ENCODE measurements around the gene CTAGE6.
"Not testable (repeated sequence)": the region's sequence is repeated elsewhere in the genome, so short reads cannot be mapped to it uniquely, and the experiment has no call there.

The CTAGE6 gene

GRCh38 chr7:143715543-143716193, 41.8 kb downstream of the CTAGE6 start:
- ATAC-seq: peak; percentile 28 to 36

DNA sequence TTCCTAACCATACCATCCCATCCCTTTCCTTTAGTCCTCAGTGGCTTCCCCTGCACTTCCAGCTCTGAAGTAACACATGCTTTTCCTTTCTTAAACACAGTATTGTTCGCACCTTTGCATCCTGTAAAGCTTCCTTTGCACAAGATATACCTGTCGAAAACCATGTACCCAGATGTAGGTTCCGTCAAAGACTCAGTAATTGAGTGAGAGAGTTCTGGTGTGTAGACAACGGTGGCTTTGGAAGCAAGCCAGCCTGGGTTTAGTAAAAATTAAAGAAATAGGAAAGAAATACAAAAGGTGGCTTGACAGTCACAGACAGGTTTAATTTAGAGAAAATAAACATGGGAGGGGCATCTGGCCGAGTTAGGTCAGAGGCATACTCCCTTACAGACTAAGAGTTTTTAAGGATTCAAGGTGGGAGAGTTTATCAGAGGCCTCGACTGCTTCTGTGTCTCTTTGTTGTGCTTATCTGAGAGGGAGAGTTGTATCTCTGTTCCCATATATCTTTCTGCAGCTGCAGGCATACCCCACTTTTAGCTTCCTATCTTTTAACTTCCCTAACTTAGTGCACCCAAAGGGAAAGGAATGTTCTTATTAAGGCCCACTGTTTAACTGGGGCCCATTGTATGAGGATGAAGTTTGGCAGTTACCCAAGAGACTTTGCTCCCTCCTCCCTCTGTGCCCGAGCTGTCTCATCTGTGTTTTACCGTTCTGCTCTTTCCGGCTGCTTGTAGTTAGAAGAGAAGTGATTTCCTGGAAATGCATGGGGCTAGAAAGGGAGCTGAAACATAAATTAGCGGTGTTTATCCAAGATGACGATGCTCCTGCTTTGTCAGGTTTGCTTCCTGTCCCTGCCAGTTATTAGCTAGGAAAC, 42.7 kb downstream of the CTAGE6 start:
- peak; percentile 77 to 80 for ATAC-seq

DNA sequence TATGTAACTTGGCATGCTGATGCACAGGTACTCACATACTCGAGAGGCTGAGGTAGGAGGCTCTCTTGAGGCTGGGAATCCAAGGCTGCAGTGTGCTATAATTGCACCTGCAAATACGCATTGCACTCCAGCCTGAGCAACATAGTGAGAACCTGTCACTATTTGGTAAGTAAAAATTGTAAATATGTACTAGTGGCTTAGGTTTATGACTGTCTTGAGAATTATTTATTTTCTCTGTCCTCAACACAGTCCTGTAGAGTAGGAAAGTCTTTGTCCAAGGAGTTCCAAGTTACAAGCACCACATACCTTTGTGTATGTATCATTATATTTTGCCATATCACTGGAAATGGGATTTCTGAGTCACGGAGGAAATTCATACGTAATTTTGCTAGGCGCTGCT, 45.1 kb downstream of the CTAGE6 start:
- not testable (repeated sequence) for ATAC-seq

DNA sequence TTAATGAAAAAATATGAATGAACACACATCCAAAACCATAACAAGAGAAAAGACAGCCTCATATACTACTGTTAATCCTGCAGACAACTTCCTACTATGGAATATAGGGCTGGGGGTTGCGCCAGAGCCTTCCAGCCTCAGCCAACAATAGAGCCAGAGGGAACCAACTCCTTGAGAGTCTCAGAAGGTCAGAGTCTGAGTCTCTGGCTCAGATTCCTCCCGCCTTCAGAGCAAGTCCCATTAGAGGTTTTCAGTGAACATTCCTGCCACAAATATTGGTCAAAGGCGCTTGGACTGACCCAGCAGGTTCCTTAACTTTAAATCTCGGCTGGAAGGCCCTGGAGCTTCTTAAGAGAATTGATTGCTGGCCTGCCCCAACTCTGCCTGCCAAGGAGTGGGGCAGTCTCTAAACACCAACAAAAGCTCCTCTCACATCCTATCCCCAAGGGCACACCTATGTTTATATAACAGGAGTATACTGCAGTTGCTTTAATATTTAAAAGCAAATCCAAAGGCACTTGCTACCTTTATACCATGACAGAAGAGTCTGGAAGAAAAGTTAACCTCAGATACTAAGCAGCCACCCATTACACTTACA, 45.7 kb downstream of the CTAGE6 start:
- not testable (repeated sequence) for ATAC-seq

DNA sequence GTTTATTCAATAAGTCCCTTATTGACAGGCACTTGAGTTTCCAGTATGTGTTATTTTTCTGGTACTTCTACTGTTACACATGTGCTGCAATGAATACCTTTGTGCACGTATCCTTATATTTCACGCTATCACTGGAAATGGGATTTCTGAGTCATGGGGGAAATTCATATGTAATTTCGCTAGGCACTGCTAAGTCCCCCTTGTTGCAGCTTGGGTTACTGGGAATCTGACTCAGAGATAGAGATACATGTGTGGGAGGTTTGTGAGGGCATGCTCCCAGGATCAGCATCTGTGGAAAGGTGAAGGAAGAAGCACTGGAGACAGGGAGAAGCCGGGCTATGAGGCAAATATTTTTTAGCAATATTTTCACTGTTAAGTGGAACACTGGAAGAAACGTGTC, 47.6 kb downstream of the CTAGE6 start:
- ATAC-seq: not testable (repeated sequence)

Measured in activated CD4-positive, CD25-positive, alpha-beta regulatory T cell treated with anti-CD3 and anti-CD28 coated beads, Interleukin-2, amount 50 U/mL, for 24 hours (primary cell).